ENCODE results near the gene FIBCD1.

DNA sequence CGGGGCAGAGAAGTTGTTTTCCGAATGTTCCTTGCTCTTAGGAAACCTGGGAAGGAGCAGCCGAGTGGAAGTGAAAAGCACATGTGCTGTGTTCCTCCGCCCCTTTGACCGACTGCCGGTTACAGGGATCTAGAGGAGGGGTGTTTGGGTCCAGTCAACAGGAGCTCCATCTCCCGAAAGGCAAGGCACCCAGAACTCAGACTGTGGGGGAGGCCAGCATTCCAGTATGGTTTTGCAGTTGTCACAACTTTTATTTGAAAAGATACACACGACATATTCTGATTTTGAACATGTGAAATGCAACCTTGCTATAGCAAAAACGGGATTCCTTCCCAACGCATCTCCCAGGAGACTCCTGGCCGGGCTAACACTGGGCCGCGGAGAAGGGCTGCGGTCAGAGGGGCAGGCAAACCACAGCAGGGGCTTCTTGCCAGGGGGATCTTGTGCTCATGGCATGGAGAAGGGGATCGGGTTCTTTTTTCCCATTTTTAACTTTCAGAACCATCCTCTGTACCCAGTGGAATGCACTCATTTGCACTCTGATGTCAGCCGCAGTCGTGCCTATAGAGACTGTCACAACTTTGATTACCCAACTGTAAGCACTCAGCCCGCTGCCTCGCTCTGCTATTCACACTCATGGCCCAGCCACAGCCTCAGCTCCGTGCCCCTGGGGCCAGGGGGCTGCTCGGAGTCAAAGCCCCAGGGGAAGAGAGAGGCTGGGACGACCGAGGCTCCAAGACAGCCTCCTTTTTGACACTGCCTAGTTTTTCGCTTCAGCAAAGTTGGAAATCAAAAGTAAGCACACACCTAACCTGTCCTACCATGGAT lies 46.4 kb downstream of the FIBCD1 start:
- TF ChIP-seq, protein P1, sequence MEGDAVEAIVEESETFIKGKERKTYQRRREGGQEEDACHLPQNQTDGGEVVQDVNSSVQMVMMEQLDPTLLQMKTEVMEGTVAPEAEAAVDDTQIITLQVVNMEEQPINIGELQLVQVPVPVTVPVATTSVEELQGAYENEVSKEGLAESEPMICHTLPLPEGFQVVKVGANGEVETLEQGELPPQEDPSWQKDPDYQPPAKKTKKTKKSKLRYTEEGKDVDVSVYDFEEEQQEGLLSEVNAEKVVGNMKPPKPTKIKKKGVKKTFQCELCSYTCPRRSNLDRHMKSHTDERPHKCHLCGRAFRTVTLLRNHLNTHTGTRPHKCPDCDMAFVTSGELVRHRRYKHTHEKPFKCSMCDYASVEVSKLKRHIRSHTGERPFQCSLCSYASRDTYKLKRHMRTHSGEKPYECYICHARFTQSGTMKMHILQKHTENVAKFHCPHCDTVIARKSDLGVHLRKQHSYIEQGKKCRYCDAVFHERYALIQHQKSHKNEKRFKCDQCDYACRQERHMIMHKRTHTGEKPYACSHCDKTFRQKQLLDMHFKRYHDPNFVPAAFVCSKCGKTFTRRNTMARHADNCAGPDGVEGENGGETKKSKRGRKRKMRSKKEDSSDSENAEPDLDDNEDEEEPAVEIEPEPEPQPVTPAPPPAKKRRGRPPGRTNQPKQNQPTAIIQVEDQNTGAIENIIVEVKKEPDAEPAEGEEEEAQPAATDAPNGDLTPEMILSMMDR (IDR thresholded peaks at IDR 0.05) = no peak
- TF ChIP-seq POLR2A (IDR thresholded peaks at IDR 0.05) = no peak
